HepG2 (cell line): ENCODE measurements around the gene UVSSA. TPM values are rescaled to one million over a fixed set of nuclear protein-coding genes. Genes with fewer than 3 reads are reported as not detected.

Source experiments
- AGO2 ChIP-seq: fragments of 200-400 bp; formaldehyde crosslinking; optimal IDR thresholded peaks from 2 replicates; pipeline ENCODE3; 2017; ENCODE audit warnings: mild to moderate bottlenecking, low read depth, low read length, moderate library complexity
- ATF1 ChIP-seq: IDR thresholded peaks from 2 replicates; pipeline ENCODE4 v1.6.1; 2016; ENCODE audit warnings: mild to moderate bottlenecking, control low read depth
- DPF2 ChIP-seq: sonication (generic); formaldehyde crosslinking; IDR thresholded peaks from 2 replicates; pipeline ENCODE4 v1.4.0; 2020; ENCODE audit warnings: mild to moderate bottlenecking, low read depth, missing genetic modification reagents, borderline replicate concordance
- KDM2A ChIP-seq: sonication (generic); formaldehyde crosslinking; IDR thresholded peaks from 2 replicates; pipeline ENCODE4 v1.4.0; 2020; ENCODE audit warnings: low read depth, missing genetic modification reagents, borderline replicate concordance
- MBNL3 ChIP-seq: fragments of 250-450 bp; sonication (Bioruptor Pico); conservative IDR thresholded peaks from 2 replicates; pipeline ENCODE4 v1.8.0; 2022; ENCODE audit warnings: mild to moderate bottlenecking, inconsistent platforms
- MYNN ChIP-seq: sonication (generic); formaldehyde crosslinking; IDR thresholded peaks from 2 replicates; pipeline ENCODE4 v1.4.0; 2020; ENCODE audit warnings: mild to moderate bottlenecking, low read depth, missing genetic modification reagents
- NFE2L1 ChIP-seq: sonication (generic); formaldehyde crosslinking; IDR thresholded peaks from 2 replicates; pipeline ENCODE4 v1.4.0; 2020; ENCODE audit warnings: missing genetic modification reagents, mild to moderate bottlenecking, borderline replicate concordance
- POGZ ChIP-seq: sonication (generic); formaldehyde crosslinking; IDR thresholded peaks from 2 replicates; pipeline ENCODE4 v1.4.0; 2020; ENCODE audit warnings: mild to moderate bottlenecking, missing genetic modification reagents
- TBX3 ChIP-seq: fragments of 450-650 bp; IDR thresholded peaks from 2 replicates; pipeline ENCODE4 v1.6.1; 2017; ENCODE audit warnings: antibody characterized with exemption, mild to moderate bottlenecking, inconsistent platforms, borderline replicate concordance
- TRIM24 ChIP-seq: sonication (generic); formaldehyde crosslinking; IDR thresholded peaks from 2 replicates; pipeline ENCODE4 v1.8.0; 2022; ENCODE audit warnings: mild to moderate bottlenecking, missing genetic modification reagents
- ZBTB21 ChIP-seq: sonication (generic); formaldehyde crosslinking; IDR thresholded peaks from 2 replicates; pipeline ENCODE4 v1.4.0; 2020; ENCODE audit warnings: missing genetic modification reagents
- ZKSCAN8 ChIP-seq: IDR thresholded peaks from 2 replicates; pipeline ENCODE4 v1.6.1; 2016; ENCODE audit warnings: borderline replicate concordance, missing genetic modification reagents, missing compliant biosample characterization
- ZNF138 ChIP-seq: sonication (generic); formaldehyde crosslinking; IDR thresholded peaks from 2 replicates; pipeline ENCODE4 v1.5.0; 2020; ENCODE audit warnings: mild to moderate bottlenecking, low read depth, missing genetic modification reagents
- ZNF235 ChIP-seq: sonication (generic); formaldehyde crosslinking; IDR thresholded peaks from 2 replicates; pipeline ENCODE4 v1.8.1; 2023; ENCODE audit warnings: mild to moderate bottlenecking, missing genetic modification reagents, borderline replicate concordance
- ZNF256 ChIP-seq: sonication (generic); formaldehyde crosslinking; conservative IDR thresholded peaks from 2 replicates; pipeline ENCODE4 v1.4.0; 2020; ENCODE audit warnings: missing genetic modification reagents
- ZNF331 ChIP-seq: sonication (generic); formaldehyde crosslinking; IDR thresholded peaks from 2 replicates; pipeline ENCODE4 v1.4.0; 2020; ENCODE audit warnings: missing genetic modification reagents
- ZNF616 ChIP-seq: sonication (generic); formaldehyde crosslinking; IDR thresholded peaks from 2 replicates; pipeline ENCODE4 v1.5.0; 2020; ENCODE audit warnings: low read depth, mild to moderate bottlenecking, missing genetic modification reagents
- ZNF747 ChIP-seq: sonication (generic); formaldehyde crosslinking; IDR thresholded peaks from 2 replicates; pipeline ENCODE4 v1.8.1; 2023; ENCODE audit warnings: missing genetic modification reagents, mild to moderate bottlenecking, borderline replicate concordance
- polyA plus RNA-seq, 8 experiments: library from polyadenylated mRNA; depleted of rRNA in 3 of 8; stranded (reverse) in 7 of 8; unstranded in 1 of 8; fragments of >200 nt; fragmentation: Illumina TruSeq in 4 of 8; extraction: Trizol in 4 of 8; gene quantifications; 2 replicates each; pipeline versions ENCODE4 v1.2.1 to v1.2.3, GENCODE V29; 2011 to 2016; ENCODE audit warnings: low read depth in 4 of 8, missing spikeins in 1 of 8, mixed read lengths in 1 of 8; ENCODE audit not compliant: insufficient read depth in 1 of 8
- total RNA-seq, 5 experiments: library from RNA; depleted of rRNA; stranded (reverse); fragments of >200 nt; fragmentation: Illumina TruSeq; extraction: Trizol; gene quantifications; 2 replicates each; pipeline ENCODE4 v1.2.3, GENCODE V29; 2016; ENCODE audit warnings: low read depth in 1 of 5
- TF ChIP-seq, protein P1 (sequence below): sonication (generic); formaldehyde crosslinking; IDR thresholded peaks from 2 replicates; pipeline ENCODE4 v1.4.0; 2020; ENCODE audit warnings: mild to moderate bottlenecking, missing genetic modification reagents
- TF ChIP-seq, protein P2 (sequence below): sonication (generic); formaldehyde crosslinking; IDR thresholded peaks from 2 replicates; pipeline ENCODE4 v1.5.0; 2020; ENCODE audit warnings: missing genetic modification reagents, mild to moderate bottlenecking, borderline replicate concordance
- TF ChIP-seq, protein P3 (sequence below): sonication (generic); formaldehyde crosslinking; IDR thresholded peaks from 2 replicates; pipeline ENCODE4; 2020; ENCODE audit warnings: missing genetic modification reagents, mild to moderate bottlenecking, borderline replicate concordance

UVSSA gene
- total and polyA plus RNA-seq, 2 of the 13 experiments (the other 11 are each of a cell fraction or from before 2014, with no cell fraction given) = 4.6 to 8.4 TPM

DNA sequence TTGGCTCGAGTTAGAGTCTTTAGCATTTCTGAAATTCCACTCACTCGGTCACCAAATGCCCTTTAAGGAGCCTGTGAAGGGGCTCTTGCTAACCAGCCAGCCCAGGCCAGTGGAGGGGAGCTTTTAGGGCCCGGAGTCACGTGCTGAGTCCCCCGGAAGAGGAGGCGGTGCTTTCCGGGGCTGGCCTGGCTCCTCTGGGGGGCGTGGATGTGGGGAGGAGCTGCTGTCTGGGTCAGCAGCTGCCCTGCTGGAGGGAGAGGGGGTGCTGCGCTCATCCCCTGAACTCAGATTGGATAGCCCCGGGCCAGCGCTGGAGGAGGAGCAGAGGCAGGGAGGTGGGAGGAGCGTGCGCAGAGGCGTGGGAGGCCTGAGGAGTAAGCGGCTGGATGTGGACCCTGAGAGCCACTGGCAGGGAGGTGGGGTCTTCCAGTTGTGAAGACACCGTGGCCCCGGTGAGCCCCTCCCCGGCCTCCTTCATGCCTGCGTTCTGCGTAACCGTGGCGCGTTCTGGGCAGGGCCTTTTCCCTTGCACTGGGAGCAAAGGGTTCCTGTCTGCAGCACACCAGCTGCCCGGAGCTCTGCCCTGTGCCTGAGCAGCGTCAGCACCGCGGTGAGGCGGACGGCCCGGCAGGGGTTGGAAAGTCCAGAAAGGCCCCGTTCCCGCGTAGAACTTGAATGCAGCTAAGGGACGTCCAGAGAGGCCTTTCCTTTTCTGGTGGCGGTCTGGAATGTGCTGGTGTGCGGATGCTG, 37.6 kb upstream of the UVSSA start (continued):
- TF ChIP-seq NFE2L1 (no peak), DPF2 (CRISPR knock-in tag) (no peak), ZNF235 (peak; percentile 70; the same call in 1 of the 2 replicates), KDM2A (peak; percentile 37; the same call in 1 of the 2 replicates), ZNF331 (CRISPR knock-in tag) (no peak), ZNF747 (CRISPR knock-in tag) (peak; percentile 34; the same call in 1 of the 2 replicates), TBX3 (no peak), POGZ (CRISPR knock-in tag) (no peak), AGO2 (peak; percentile 90), ZNF256 (CRISPR knock-in tag) (no peak), TRIM24 (CRISPR knock-in tag) (no peak), MBNL3 (no peak), ZNF616 (CRISPR knock-in tag) (no peak), ZNF138 (CRISPR knock-in tag) (0 out of 2 replicates have a peak, but pooled peaks have one; percentile 12), MYNN (CRISPR knock-in tag) (no peak), ZBTB21 (no peak), ZKSCAN8 (peak; percentile 45; the same call in 1 of the 2 replicates), ATF1 (no peak)
- TF ChIP-seq, protein P1, sequence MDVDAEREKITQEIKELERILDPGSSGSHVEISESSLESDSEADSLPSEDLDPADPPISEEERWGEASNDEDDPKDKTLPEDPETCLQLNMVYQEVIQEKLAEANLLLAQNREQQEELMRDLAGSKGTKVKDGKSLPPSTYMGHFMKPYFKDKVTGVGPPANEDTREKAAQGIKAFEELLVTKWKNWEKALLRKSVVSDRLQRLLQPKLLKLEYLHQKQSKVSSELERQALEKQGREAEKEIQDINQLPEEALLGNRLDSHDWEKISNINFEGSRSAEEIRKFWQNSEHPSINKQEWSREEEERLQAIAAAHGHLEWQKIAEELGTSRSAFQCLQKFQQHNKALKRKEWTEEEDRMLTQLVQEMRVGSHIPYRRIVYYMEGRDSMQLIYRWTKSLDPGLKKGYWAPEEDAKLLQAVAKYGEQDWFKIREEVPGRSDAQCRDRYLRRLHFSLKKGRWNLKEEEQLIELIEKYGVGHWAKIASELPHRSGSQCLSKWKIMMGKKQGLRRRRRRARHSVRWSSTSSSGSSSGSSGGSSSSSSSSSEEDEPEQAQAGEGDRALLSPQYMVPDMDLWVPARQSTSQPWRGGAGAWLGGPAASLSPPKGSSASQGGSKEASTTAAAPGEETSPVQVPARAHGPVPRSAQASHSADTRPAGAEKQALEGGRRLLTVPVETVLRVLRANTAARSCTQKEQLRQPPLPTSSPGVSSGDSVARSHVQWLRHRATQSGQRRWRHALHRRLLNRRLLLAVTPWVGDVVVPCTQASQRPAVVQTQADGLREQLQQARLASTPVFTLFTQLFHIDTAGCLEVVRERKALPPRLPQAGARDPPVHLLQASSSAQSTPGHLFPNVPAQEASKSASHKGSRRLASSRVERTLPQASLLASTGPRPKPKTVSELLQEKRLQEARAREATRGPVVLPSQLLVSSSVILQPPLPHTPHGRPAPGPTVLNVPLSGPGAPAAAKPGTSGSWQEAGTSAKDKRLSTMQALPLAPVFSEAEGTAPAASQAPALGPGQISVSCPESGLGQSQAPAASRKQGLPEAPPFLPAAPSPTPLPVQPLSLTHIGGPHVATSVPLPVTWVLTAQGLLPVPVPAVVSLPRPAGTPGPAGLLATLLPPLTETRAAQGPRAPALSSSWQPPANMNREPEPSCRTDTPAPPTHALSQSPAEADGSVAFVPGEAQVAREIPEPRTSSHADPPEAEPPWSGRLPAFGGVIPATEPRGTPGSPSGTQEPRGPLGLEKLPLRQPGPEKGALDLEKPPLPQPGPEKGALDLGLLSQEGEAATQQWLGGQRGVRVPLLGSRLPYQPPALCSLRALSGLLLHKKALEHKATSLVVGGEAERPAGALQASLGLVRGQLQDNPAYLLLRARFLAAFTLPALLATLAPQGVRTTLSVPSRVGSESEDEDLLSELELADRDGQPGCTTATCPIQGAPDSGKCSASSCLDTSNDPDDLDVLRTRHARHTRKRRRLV (CRISPR knock-in tag) = no peak
- TF ChIP-seq, protein P2, sequence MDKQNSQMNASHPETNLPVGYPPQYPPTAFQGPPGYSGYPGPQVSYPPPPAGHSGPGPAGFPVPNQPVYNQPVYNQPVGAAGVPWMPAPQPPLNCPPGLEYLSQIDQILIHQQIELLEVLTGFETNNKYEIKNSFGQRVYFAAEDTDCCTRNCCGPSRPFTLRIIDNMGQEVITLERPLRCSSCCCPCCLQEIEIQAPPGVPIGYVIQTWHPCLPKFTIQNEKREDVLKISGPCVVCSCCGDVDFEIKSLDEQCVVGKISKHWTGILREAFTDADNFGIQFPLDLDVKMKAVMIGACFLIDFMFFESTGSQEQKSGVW (CRISPR knock-in tag) = no peak
- TF ChIP-seq, protein P3, sequence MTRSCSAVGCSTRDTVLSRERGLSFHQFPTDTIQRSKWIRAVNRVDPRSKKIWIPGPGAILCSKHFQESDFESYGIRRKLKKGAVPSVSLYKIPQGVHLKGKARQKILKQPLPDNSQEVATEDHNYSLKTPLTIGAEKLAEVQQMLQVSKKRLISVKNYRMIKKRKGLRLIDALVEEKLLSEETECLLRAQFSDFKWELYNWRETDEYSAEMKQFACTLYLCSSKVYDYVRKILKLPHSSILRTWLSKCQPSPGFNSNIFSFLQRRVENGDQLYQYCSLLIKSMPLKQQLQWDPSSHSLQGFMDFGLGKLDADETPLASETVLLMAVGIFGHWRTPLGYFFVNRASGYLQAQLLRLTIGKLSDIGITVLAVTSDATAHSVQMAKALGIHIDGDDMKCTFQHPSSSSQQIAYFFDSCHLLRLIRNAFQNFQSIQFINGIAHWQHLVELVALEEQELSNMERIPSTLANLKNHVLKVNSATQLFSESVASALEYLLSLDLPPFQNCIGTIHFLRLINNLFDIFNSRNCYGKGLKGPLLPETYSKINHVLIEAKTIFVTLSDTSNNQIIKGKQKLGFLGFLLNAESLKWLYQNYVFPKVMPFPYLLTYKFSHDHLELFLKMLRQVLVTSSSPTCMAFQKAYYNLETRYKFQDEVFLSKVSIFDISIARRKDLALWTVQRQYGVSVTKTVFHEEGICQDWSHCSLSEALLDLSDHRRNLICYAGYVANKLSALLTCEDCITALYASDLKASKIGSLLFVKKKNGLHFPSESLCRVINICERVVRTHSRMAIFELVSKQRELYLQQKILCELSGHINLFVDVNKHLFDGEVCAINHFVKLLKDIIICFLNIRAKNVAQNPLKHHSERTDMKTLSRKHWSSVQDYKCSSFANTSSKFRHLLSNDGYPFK (CRISPR knock-in tag) = peak; percentile 48; the same call in 1 of the 2 replicates
